Vagina (tissue), 2 donors: ENCODE results near the gene ZSWIM2. TPM values are rescaled to one million over a fixed set of nuclear protein-coding genes. Genes with fewer than 3 reads are reported as not detected.

ENCODE experiments used
- DNase-seq, 2 donors: peaks; one replicate each; pipeline ENCODE4 v3.0.0-alpha.2; 2017; ENCODE audit errors: extremely low spot score in 2 of 2
- H3K27ac ChIP-seq: fragments of 200-600 bp; sonication (generic); one replicate; pipeline ENCODE4 v1.5.1; 2019
- H3K27me3 ChIP-seq: fragments of 200-600 bp; sonication (generic); one replicate; pipeline ENCODE4 v1.5.1; 2019
- H3K36me3 ChIP-seq, 2 donors: fragments of 200-600 bp; sonication (generic); one replicate each; pipeline ENCODE4 v1.5.1; 2017 to 2019
- H3K4me1 ChIP-seq: fragments of 200-600 bp; sonication (generic); one replicate; pipeline ENCODE4 v1.5.1; 2019
- H3K4me3 ChIP-seq, 2 donors: fragments of 200-600 bp; sonication (generic); 1 replicate in 1 of 2; 2 replicates in 1 of 2; pipeline ENCODE4 v1.5.1; 2016 to 2019
- H3K9me3 ChIP-seq: fragments of 200-600 bp; sonication (generic); one replicate; pipeline ENCODE4 v1.5.1; 2019
- POLR2A ChIP-seq, 2 donors: fragments of 450-650 bp; IDR thresholded peaks; one replicate each; pipeline ENCODE4 v1.6.1; 2017; ENCODE audit warnings: antibody characterized with exemption in 2 of 2, mild to moderate bottlenecking in 2 of 2, moderate library complexity in 2 of 2
- POLR2AphosphoS5 ChIP-seq, 2 donors: sonication (generic); formaldehyde crosslinking; IDR thresholded peaks; one replicate each; pipeline ENCODE4 v1.9.0; 2017; ENCODE audit warnings: antibody characterized with exemption in 2 of 2, mild to moderate bottlenecking in 2 of 2, low read depth in 1 of 2; ENCODE audit not compliant: insufficient read depth in 1 of 2
- intact Hi-C: fragments of 100-400 bp; cut with DNase I; formaldehyde crosslinking; loops from one replicate; pipeline ENCODE4 v1.15.1; 2023
- total RNA-seq: library from RNA; depleted of rRNA; stranded (reverse); fragments of >200 nt; gene quantifications from one replicate; pipeline ENCODE4 v1.2.3, GENCODE V29; 2016
- TF ChIP-seq, protein P1 (sequence below), 3 experiments: fragments of 450-650 bp in 2 of 3; fragments of 200-600 bp in 1 of 3; sonication (generic) in 1 of 3; IDR thresholded peaks; one replicate each; pipeline ENCODE4 v1.5.1; 2017 to 2019; ENCODE audit warnings: antibody characterized with exemption in 3 of 3, mild to moderate bottlenecking in 2 of 3, moderate library complexity in 2 of 3

ZSWIM2 gene
- total RNA-seq, 1 donor from 2014 or later, result not detected

- Histone ChIP-seq H3K4me1 (no peaks in the 10 kb centered on the region), H3K27ac (no peak overlapping the region), H3K9me3 (no peaks in the 10 kb centered on the region), H3K4me3 (no peak overlapping the region), H3K36me3 (no peaks in the 10 kb centered on the region), H3K27me3 (no peaks in the 10 kb centered on the region)
- intact Hi-C loops, result no loop called here
- no peak for DNase-seq
- no peak for TF ChIP-seq POLR2A (IDR thresholded peaks at IDR 0.05)
- TF ChIP-seq, protein P1, sequence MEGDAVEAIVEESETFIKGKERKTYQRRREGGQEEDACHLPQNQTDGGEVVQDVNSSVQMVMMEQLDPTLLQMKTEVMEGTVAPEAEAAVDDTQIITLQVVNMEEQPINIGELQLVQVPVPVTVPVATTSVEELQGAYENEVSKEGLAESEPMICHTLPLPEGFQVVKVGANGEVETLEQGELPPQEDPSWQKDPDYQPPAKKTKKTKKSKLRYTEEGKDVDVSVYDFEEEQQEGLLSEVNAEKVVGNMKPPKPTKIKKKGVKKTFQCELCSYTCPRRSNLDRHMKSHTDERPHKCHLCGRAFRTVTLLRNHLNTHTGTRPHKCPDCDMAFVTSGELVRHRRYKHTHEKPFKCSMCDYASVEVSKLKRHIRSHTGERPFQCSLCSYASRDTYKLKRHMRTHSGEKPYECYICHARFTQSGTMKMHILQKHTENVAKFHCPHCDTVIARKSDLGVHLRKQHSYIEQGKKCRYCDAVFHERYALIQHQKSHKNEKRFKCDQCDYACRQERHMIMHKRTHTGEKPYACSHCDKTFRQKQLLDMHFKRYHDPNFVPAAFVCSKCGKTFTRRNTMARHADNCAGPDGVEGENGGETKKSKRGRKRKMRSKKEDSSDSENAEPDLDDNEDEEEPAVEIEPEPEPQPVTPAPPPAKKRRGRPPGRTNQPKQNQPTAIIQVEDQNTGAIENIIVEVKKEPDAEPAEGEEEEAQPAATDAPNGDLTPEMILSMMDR (IDR thresholded peaks at IDR 0.05), result no peak
- no peak for TF ChIP-seq POLR2AphosphoS5 (IDR thresholded peaks at IDR 0.05; ENCODE audit: insufficient read depth in 1 of 2, low read depth in 1 of 2)
Measured at GRCh38 chr2:186842373-186842772, 6.6 kb downstream of the ZSWIM2 start.

- H3K4me3 ChIP-seq, result no peak overlapping the region
- no peaks in the 10 kb centered on the region for H3K27me3 ChIP-seq
- no peaks in the 10 kb centered on the region for H3K9me3 ChIP-seq
- TF ChIP-seq, protein P1 (IDR thresholded peaks at IDR 0.05), result no peak
- no peak for TF ChIP-seq POLR2AphosphoS5 (IDR thresholded peaks at IDR 0.05; ENCODE audit: insufficient read depth in 1 of 2, low read depth in 1 of 2)
- no peak for TF ChIP-seq POLR2A (IDR thresholded peaks at IDR 0.05)
- no peaks in the 10 kb centered on the region for H3K4me1 ChIP-seq
- no peak overlapping the region for H3K27ac ChIP-seq
- DNase-seq, result no peak
- intact Hi-C loops, result no loop called here
- no peaks in the 10 kb centered on the region for H3K36me3 ChIP-seq
Measured at GRCh38 chr2:186841940-186842339, 7.0 kb downstream of the ZSWIM2 start.

DNA sequence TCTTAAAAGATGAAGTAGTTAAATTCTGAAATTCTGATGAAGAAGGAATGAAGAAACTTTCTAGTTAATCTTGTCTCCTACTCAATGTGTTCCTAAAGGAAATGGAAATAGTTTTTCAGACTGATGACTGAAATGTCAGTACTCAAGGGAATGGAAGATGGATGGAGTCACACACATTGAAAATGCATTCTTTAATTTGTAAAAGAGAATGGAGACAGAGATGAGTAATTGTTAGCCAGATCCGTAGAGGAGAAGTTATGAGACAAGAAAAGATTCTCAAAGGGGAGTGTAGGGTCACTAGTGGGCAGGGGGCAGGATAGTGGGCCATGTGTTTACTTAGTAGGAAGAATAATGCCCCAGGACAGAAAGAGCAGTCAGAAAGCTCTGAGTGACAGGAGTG, 13.3 kb downstream of the ZSWIM2 start:
- Histone ChIP-seq H3K9me3 (no peaks in the 10 kb centered on the region), H3K36me3 (no peaks in the 10 kb centered on the region), H3K4me3 (no peak overlapping the region), H3K27ac (no peak overlapping the region), H3K4me1 (no peaks in the 10 kb centered on the region), H3K27me3 (no peaks in the 10 kb centered on the region)
- no peak for TF ChIP-seq POLR2AphosphoS5 (IDR thresholded peaks at IDR 0.05; ENCODE audit: insufficient read depth in 1 of 2, low read depth in 1 of 2)
- intact Hi-C loops, result no loop called here
- no peak for DNase-seq

DNA sequence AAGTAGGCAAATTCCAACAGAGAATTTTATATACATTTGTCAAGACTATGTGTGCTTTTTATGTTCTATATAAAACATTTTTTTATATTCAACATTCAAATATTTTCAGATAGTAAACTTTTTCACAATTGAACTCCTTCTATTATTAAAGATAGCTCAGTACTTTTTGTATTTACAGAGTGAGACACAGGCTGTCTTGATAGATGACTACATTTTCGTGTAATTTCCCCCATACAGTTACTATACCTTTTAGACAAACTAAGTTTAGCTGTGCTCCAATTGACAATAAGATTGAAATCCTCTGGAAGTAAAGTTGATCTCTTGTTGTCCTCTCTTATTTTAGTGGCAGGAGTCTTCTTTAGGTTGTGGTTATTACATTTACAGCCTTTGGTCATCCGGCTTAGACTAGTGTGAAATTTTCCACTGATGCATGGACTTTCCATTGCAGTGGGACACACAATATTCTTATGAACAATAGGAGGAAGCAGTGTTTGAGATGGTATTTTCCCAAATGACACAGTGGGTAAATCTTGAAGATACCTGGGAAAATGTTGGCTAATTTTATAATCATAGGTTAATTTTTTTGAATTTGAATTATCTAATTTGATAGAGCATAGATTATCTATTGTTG, 21.0 kb downstream of the ZSWIM2 start:
- H3K27me3 ChIP-seq, result no peaks in the 10 kb centered on the region
- TF ChIP-seq POLR2A (IDR thresholded peaks at IDR 0.05), result no peak
- TF ChIP-seq, protein P1 (IDR thresholded peaks at IDR 0.05), result no peak
- no peak for TF ChIP-seq POLR2AphosphoS5 (IDR thresholded peaks at IDR 0.05; ENCODE audit: insufficient read depth in 1 of 2, low read depth in 1 of 2)
- intact Hi-C loops, result no loop called here
- H3K4me1 ChIP-seq, result no peaks in the 10 kb centered on the region
- DNase-seq, result no peak
- H3K4me3 ChIP-seq, result no peak overlapping the region
- no peaks in the 10 kb centered on the region for H3K9me3 ChIP-seq
- H3K36me3 ChIP-seq, result no peaks in the 10 kb centered on the region
- H3K27ac ChIP-seq, result no peak overlapping the region

DNA sequence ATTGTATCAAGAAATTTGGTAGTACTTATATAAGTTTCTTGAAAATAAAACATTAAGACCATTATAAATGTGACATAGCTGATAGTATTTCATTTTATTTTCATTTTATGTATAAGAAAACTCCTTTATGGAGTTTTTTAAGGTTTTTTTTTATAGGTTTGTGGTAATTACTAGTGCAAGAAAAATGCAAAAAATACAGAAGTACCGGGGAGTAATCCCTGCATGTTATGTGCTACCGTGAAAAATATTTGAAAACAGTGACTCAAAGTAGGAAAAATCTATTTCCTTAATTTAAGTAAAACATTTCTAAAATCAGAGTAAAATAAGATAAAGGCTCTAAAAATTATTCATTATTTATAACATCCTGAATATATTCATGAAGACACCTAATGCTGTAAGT, 21.6 kb downstream of the ZSWIM2 start:
- Histone ChIP-seq H3K36me3 (no peaks in the 10 kb centered on the region), H3K27me3 (no peaks in the 10 kb centered on the region), H3K27ac (no peak overlapping the region), H3K9me3 (no peaks in the 10 kb centered on the region), H3K4me3 (no peak overlapping the region), H3K4me1 (no peaks in the 10 kb centered on the region)
- TF ChIP-seq, protein P1 (IDR thresholded peaks at IDR 0.05), result no peak
- no peak for TF ChIP-seq POLR2A (IDR thresholded peaks at IDR 0.05)
- TF ChIP-seq POLR2AphosphoS5 (IDR thresholded peaks at IDR 0.05; ENCODE audit: insufficient read depth in 1 of 2, low read depth in 1 of 2), result no peak
- intact Hi-C loops, result no loop called here
- DNase-seq, result no peak
